ENCODE measurements around the gene COL4A1.

COL4A1 gene

DNA sequence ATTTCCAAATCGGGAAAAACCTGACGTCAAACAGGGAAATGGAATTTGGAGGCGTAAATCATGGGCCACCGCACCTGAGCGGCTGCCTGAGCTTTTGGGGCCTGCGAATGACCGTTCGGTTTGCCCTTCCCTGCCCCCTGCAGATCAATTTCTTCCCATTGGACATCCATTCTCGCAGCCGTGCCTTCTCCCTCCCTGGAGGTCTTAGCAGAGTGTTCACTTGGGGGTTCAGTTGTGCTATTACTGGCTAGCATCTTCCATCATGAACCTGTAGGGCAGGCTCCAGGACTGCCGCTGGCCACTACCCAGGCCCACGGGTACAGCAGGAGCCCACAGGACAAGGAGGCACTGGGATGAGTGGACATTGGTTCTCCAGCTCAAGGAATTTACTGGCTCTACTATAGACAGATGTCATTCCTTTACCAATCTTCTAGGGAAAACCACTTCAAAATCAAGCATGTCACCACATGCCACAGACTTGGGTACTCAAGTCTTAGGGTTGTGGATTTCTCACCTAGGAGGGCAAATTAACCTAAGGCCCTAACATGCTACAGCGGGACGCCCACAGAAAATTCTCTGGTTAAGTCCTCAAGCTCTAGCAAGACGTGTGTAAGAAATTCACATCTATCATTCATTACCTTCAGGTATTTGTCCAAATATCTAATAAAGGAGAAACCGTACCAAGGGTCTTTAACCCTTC, 75.5 kb downstream of the COL4A1 start:
- TF ChIP-seq, protein P1, sequence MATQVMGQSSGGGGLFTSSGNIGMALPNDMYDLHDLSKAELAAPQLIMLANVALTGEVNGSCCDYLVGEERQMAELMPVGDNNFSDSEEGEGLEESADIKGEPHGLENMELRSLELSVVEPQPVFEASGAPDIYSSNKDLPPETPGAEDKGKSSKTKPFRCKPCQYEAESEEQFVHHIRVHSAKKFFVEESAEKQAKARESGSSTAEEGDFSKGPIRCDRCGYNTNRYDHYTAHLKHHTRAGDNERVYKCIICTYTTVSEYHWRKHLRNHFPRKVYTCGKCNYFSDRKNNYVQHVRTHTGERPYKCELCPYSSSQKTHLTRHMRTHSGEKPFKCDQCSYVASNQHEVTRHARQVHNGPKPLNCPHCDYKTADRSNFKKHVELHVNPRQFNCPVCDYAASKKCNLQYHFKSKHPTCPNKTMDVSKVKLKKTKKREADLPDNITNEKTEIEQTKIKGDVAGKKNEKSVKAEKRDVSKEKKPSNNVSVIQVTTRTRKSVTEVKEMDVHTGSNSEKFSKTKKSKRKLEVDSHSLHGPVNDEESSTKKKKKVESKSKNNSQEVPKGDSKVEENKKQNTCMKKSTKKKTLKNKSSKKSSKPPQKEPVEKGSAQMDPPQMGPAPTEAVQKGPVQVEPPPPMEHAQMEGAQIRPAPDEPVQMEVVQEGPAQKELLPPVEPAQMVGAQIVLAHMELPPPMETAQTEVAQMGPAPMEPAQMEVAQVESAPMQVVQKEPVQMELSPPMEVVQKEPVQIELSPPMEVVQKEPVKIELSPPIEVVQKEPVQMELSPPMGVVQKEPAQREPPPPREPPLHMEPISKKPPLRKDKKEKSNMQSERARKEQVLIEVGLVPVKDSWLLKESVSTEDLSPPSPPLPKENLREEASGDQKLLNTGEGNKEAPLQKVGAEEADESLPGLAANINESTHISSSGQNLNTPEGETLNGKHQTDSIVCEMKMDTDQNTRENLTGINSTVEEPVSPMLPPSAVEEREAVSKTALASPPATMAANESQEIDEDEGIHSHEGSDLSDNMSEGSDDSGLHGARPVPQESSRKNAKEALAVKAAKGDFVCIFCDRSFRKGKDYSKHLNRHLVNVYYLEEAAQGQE (IDR thresholded peaks at IDR 0.05; ENCODE audit: insufficient read depth in 1 of 2, low read depth in 2 of 2, low read length in 2 of 2), result no peak
- TF ChIP-seq TAF1 (IDR thresholded peaks at IDR 0.05; ENCODE audit: borderline replicate concordance, insufficient read depth, low read length), result no peak
- TF ChIP-seq SIN3A (IDR thresholded peaks at IDR 0.05; ENCODE audit: borderline replicate concordance, insufficient read depth, low read length), result no peak
- no peak for TF ChIP-seq FOXP2 (optimal IDR thresholded peaks at IDR 0.05; ENCODE audit: borderline replicate concordance, extremely low read depth, extremely low read length, insufficient read depth)
- TF ChIP-seq POLR2AphosphoS5 (IDR thresholded peaks at IDR 0.05; ENCODE audit: low read depth, low read length), result no peak

DNA sequence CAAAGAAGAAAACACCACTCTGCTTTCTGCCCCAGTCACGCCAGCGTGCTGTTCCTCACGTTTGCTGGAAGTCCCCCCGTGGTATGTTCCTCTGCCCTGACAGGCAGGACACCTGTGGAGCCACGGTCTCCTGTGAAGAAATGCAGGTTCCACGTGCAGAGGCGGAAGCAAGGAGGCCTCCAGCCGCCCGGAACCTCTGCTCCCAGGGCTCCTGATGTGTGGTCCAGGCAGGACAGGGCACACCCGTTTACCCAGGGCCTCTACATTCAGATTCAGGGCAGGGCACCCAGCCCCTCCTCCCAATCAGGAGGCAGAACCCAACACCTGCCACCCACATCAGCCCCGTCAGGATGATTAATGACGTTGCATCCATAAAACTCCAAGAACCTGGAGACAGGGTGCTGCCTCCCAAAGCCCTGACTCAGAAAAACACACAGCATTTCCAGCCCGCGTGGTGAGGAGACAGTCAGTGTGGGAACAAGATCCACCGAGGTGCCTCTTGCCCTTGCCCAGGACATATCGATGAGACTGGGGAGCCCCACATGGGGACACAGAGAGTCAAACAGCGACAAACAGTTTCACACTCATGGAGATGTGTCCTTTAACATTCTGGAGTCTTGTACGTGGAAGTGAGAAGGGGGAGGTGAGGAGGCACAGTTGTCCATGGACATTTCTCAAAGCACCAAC, 76.2 kb downstream of the COL4A1 start:
- no peak for TF ChIP-seq TAF1 (IDR thresholded peaks at IDR 0.05; ENCODE audit: borderline replicate concordance, insufficient read depth, low read length)
- TF ChIP-seq POLR2AphosphoS5 (IDR thresholded peaks at IDR 0.05; ENCODE audit: low read depth, low read length), result no peak
- no peak for TF ChIP-seq SIN3A (IDR thresholded peaks at IDR 0.05; ENCODE audit: borderline replicate concordance, insufficient read depth, low read length)
- TF ChIP-seq, protein P1 (IDR thresholded peaks at IDR 0.05; ENCODE audit: insufficient read depth in 1 of 2, low read depth in 2 of 2, low read length in 2 of 2), result no peak
- TF ChIP-seq FOXP2 (optimal IDR thresholded peaks at IDR 0.05; ENCODE audit: borderline replicate concordance, extremely low read depth, extremely low read length, insufficient read depth), result no peak

DNA sequence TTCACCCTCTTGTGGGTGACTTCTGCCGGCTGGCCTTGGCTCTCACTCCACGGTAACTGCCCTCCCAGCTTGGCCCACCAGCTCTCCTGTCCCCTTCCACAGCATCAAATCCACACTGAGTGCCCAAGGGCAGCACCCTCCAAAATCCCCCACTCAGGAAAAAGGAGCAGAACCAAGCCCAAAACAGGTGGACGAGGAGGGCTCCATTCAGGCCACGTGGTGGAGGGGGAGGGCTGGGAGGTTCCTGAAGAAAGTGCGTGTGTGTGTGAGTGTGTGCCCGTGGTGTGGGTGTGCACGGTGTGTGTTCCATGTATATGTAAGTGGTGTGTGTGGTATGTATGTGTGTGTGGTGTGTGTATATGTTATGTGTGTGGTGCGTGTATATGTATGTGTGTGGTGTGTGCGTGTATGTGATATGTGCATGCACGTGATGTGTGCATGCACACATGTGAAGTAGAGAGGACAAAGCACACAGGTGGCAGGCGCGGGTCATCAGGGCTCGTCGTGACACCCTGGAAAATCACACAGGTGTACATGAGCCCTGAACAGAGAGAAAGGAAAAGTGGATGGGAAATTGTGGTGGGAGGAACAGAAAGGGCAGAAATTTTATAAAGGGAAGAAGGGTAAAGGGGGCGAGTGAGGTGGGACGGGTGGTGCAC, 76.9 kb downstream of the COL4A1 start:
- TF ChIP-seq POLR2AphosphoS5 (IDR thresholded peaks at IDR 0.05; ENCODE audit: low read depth, low read length), result no peak
- no peak for TF ChIP-seq SIN3A (IDR thresholded peaks at IDR 0.05; ENCODE audit: borderline replicate concordance, insufficient read depth, low read length)
- TF ChIP-seq, protein P1 (IDR thresholded peaks at IDR 0.05; ENCODE audit: insufficient read depth in 1 of 2, low read depth in 2 of 2, low read length in 2 of 2), result no peak
- TF ChIP-seq FOXP2 (optimal IDR thresholded peaks at IDR 0.05; ENCODE audit: borderline replicate concordance, extremely low read depth, extremely low read length, insufficient read depth), result no peak
- TF ChIP-seq TAF1 (IDR thresholded peaks at IDR 0.05; ENCODE audit: borderline replicate concordance, insufficient read depth, low read length), result no peak

DNA sequence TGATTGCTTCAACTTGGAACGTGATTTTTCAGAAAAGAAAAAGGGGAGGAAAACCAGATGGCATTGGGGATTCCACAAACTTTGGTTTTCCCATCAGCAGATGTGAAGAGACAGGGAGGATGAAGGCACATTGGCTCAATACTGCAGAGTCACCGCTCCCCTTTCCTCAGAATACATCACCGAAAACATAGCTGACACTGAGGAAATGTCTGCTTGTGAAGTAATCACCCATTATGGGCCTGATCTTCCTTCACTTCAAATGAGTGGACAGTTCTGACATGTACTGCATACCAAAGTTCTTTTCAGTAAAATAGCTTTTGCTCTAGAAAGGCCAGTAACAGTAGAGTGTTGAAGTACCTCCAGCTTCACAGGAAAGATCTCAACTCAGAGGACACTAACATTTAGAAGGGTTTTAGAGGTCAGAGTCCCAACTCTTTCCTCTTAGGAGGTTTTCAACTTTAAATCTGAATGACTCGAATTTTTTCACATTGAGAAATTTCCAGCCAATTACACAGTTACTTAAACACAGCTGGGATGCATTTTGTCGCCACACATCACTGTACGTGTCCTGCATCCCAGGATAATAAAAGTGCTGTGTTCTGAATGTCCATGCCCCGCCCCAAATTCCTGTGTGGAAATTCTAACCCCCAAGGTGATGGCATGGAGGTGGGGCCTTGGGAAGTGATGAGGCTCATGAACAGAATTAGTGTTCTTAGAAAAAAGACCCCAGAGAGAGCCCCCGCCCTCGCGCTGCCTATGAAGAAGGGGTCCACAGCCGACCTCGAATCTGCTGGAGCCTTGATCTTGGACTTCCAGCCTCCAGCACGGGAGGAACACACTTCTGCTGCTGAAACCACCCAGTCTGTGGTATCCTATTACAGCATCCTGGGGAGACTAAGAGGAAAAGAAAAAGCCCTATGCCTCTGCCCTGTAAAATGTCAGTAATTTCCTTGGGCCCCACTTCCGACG, 77.7 kb downstream of the COL4A1 start:
- TF ChIP-seq SIN3A (IDR thresholded peaks at IDR 0.05; ENCODE audit: borderline replicate concordance, insufficient read depth, low read length), result no peak
- no peak for TF ChIP-seq POLR2AphosphoS5 (IDR thresholded peaks at IDR 0.05; ENCODE audit: low read depth, low read length)
- TF ChIP-seq TAF1 (IDR thresholded peaks at IDR 0.05; ENCODE audit: borderline replicate concordance, insufficient read depth, low read length), result no peak
- TF ChIP-seq, protein P1 (IDR thresholded peaks at IDR 0.05; ENCODE audit: insufficient read depth in 1 of 2, low read depth in 2 of 2, low read length in 2 of 2), result no peak
- TF ChIP-seq FOXP2 (optimal IDR thresholded peaks at IDR 0.05; ENCODE audit: borderline replicate concordance, extremely low read depth, extremely low read length, insufficient read depth), result no peak
